DOHH2 (cell line): ENCODE data around the gene THSD1.

Experiments
- H3F3A ChIP-seq: fragments of 200-600 bp; sonication (generic), shearing (Covaris generic); 2 replicates; pipeline ENCODE4 v1.6.0; 2016; ENCODE audit warnings: antibody characterized with exemption, mild to moderate bottlenecking; ENCODE audit not compliant: control insufficient read depth, insufficient read depth
- H3K27ac ChIP-seq: fragments of 200-600 bp; sonication (generic); 2 replicates; pipeline ENCODE4 v1.5.1; 2014; ENCODE audit warnings: low read depth, mild to moderate bottlenecking, low read length, moderate library complexity
- H3K27me3 ChIP-seq: fragments of 200-600 bp; sonication (generic); 2 replicates; pipeline ENCODE4 v1.6.1; 2014; ENCODE audit warnings: mild to moderate bottlenecking, low read length, mixed read lengths; ENCODE audit not compliant: control insufficient read depth
- H3K36me3 ChIP-seq: fragments of 200-600 bp; sonication (generic); 2 replicates; pipeline ENCODE4 v1.6.1; 2014; ENCODE audit warnings: mild to moderate bottlenecking, low read length, moderate library complexity, mixed read lengths; ENCODE audit not compliant: control insufficient read depth
- H3K4me1 ChIP-seq: fragments of 200-600 bp; sonication (generic); 2 replicates; pipeline ENCODE4 v1.6.1; 2014; ENCODE audit warnings: mild to moderate bottlenecking, low read length, mixed read lengths; ENCODE audit not compliant: control insufficient read depth
- H3K4me2 ChIP-seq: fragments of 200-600 bp; sonication (generic); 2 replicates; pipeline ENCODE4 v1.6.0; 2014; ENCODE audit warnings: mild to moderate bottlenecking, low read length, moderate library complexity
- H3K4me3 ChIP-seq: fragments of 200-600 bp; sonication (generic); 2 replicates; pipeline ENCODE4 v1.5.1; 2014; ENCODE audit warnings: mild to moderate bottlenecking, low read length, mixed read lengths
- H3K79me2 ChIP-seq: fragments of 200-600 bp; sonication (generic); 2 replicates; pipeline ENCODE4 v1.6.1; 2014; ENCODE audit warnings: mild to moderate bottlenecking, low read length, mixed read lengths; ENCODE audit not compliant: control insufficient read depth
- H3K9me2 ChIP-seq: fragments of 200-600 bp; sonication (generic); replicated peaks from 2 replicates; pipeline ENCODE4 v1.6.1; 2014; ENCODE audit warnings: mild to moderate bottlenecking, low read length, mixed read lengths; ENCODE audit not compliant: control insufficient read depth
- H3K9me3 ChIP-seq: fragments of 200-600 bp; sonication (generic); 2 replicates; pipeline ENCODE4 v1.6.1; 2014; ENCODE audit warnings: antibody characterized with exemption, low read length, mixed read lengths; ENCODE audit not compliant: control insufficient read depth, insufficient read depth
- H4K20me1 ChIP-seq: fragments of 200-600 bp; sonication (generic); 2 replicates; pipeline ENCODE4 v1.6.0; 2014; ENCODE audit warnings: low read depth, mild to moderate bottlenecking, antibody characterized with exemption, low read length, moderate library complexity; ENCODE audit not compliant: control insufficient read depth, insufficient read depth
- EZH2phosphoT487 ChIP-seq: fragments of 200-600 bp; sonication (generic); IDR thresholded peaks from 2 replicates; pipeline ENCODE4 v1.6.1; 2017; ENCODE audit warnings: borderline replicate concordance, mild to moderate bottlenecking, antibody characterized with exemption, low read length, moderate library complexity, mixed read lengths
- TF ChIP-seq, protein P1 (sequence below): fragments of 200-600 bp; sonication (generic); IDR thresholded peaks from one replicate; pipeline ENCODE4 v1.5.1; 2014; ENCODE audit warnings: antibody characterized with exemption, mild to moderate bottlenecking, low read depth, low read length; ENCODE audit not compliant: poor library complexity, severe bottlenecking

THSD1 gene

DNA sequence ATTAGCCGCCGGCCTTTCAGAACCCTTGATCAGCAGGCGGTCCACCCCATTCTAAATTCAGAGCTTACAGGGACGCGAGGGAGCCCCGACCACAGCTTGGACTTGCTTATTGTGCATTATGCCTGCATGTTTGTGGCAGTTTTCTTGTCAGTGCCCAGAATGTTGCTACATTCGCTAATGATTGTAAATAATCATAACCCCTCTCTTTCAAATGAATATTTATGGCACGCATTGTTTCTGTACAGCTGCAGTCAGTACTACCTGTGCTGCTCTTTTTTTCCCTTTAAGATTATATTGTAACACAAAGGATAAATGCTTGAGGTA, 44.8 kb upstream of the THSD1 start:
- Histone ChIP-seq H4K20me1 (peaks cover 11% of the 10 kb centered on the region; the same call in 1 of the 2 replicates), H3K27ac (no peak overlapping the region), H3K79me2 (peaks cover 55% of the 10 kb centered on the region), H3K36me3 (peaks cover 24% of the 10 kb centered on the region), H3K9me2 (no peaks in the 10 kb centered on the region), H3K4me3 (peak overlapping the region; percentile 98), H3K4me1 (peaks cover 39% of the 10 kb centered on the region), H3K4me2 (peak overlapping the region; percentile 59), H3F3A (peaks cover 9% of the 10 kb centered on the region), H3K9me3 (no peaks in the 10 kb centered on the region), H3K27me3 (no peaks in the 10 kb centered on the region)
- TF ChIP-seq, protein P1, sequence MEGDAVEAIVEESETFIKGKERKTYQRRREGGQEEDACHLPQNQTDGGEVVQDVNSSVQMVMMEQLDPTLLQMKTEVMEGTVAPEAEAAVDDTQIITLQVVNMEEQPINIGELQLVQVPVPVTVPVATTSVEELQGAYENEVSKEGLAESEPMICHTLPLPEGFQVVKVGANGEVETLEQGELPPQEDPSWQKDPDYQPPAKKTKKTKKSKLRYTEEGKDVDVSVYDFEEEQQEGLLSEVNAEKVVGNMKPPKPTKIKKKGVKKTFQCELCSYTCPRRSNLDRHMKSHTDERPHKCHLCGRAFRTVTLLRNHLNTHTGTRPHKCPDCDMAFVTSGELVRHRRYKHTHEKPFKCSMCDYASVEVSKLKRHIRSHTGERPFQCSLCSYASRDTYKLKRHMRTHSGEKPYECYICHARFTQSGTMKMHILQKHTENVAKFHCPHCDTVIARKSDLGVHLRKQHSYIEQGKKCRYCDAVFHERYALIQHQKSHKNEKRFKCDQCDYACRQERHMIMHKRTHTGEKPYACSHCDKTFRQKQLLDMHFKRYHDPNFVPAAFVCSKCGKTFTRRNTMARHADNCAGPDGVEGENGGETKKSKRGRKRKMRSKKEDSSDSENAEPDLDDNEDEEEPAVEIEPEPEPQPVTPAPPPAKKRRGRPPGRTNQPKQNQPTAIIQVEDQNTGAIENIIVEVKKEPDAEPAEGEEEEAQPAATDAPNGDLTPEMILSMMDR, result peak; percentile 8
- no peak for TF ChIP-seq EZH2phosphoT487

DNA sequence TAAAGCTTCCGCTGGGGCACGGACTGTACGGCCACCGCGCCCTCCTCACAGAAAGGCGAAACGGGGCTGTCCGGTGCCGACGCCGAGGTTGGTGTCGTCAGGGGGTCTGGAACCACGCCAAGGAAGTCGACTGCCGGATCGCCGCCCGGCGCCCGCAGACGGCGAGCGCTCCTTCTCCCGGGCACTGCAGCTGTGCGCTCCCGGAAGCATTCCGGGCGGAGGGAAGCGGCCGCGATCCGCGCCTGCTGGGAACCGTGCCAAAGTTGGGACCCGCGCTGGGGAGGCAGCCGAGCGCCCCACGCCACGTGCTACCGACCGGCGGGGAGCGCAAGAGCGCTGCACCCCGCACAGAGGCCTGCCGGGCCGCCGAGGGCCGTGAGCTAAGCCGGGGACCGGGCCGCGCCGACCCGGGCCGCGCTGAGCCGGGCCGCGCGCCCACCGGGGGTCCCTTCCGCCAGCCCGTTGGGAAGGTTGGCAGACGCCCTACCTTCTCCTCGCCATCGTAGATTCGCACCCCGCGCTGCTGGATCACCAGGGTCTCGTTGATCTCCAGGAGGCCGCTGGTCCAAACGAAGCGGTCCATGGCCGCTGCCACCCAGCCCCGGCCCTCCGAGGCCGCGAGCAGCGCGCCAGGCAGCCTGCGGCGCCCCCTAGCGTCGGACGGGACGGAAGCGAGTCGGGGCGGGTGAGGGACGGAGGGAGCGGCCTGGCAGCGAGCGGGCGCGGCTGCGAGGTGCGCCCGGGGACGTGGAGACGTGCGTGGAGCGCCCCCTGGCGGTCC, 44.2 kb upstream of the THSD1 start, which contains the start of gene VPS36:
Gene VPS36 (minus strand): TSS at position 623 of the 781 bp plus-strand sequence. CDS start 40 bp downstream, at position 583.
- no peaks in the 10 kb centered on the region for H3K9me3 ChIP-seq
- peak within 1 kb of the TSS; percentile 82 for H3K4me2 ChIP-seq
- no peaks in the 10 kb centered on the region for H3K9me2 ChIP-seq
- no peaks in the 10 kb centered on the region for H3K27me3 ChIP-seq
- peaks cover 39% of the 10 kb centered on the region for H3K4me1 ChIP-seq
- H3F3A ChIP-seq, result peaks cover 9% of the 10 kb centered on the region
- peaks cover 11% of the 10 kb centered on the region; the same call in 1 of the 2 replicates for H4K20me1 ChIP-seq
- peaks cover 24% of the 10 kb centered on the region for H3K36me3 ChIP-seq
- peak within 1 kb of the TSS; percentile 58 for H3K27ac ChIP-seq
- TF ChIP-seq, protein P1, result peak; percentile 97
- TF ChIP-seq EZH2phosphoT487, result no peak
- H3K79me2 ChIP-seq, result peaks cover 52% of the 10 kb centered on the region
- H3K4me3 ChIP-seq, result peak within 1 kb of the TSS; percentile 98

DNA sequence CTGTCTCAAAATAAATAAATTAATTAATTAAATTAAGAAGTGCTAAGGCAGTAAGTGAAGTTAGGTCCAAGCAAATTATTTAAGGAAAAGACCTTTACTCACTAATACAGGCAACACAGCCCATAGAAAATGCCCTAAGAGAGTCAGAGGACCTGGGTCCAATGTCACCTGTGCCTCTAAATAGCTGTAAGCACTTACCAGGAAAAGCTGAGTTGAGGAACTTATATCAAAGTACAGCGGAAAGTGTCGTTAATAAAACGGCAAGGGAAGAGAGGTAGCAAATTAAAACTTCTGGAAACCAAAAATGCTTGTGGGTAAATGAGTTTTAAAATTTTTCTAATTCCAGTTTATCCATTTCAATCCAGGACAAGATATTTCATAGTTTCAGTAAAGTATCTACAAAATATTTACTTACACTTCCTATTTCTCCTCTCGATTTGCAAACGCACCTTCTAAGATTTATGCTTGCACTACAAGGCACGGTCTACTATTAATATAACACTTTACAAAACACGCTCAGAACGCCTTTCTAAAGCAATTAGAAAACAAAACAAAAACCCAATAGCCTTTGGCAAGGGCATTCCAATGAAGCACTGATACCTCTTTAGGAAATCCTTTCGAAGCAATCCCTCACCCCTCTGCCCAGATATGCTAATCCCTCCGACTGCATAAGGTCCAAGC, 43.5 kb upstream of the THSD1 start:
- TF ChIP-seq, protein P1, result no peak
- no peak for TF ChIP-seq EZH2phosphoT487
- Histone ChIP-seq H4K20me1 (peaks cover 11% of the 10 kb centered on the region; the same call in 1 of the 2 replicates), H3K36me3 (peaks cover 24% of the 10 kb centered on the region), H3K27ac (peak overlapping the region; percentile 58), H3K79me2 (peaks cover 60% of the 10 kb centered on the region), H3K9me3 (no peaks in the 10 kb centered on the region), H3K27me3 (no peaks in the 10 kb centered on the region), H3K9me2 (no peaks in the 10 kb centered on the region), H3K4me2 (peak overlapping the region; percentile 82), H3F3A (peaks cover 3% of the 10 kb centered on the region), H3K4me3 (peak overlapping the region; percentile 98), H3K4me1 (peaks cover 37% of the 10 kb centered on the region)
